SU-DHL-6 (cell line): Measurements from ENCODE around the gene GABRQ.
A peak's percentile ranks its signal among the peaks of the same experiment; 100 is the strongest.

Experiments
- H2AFZ ChIP-seq: fragments of 200-600 bp; sonication (generic); 2 replicates; pipeline ENCODE4 v1.6.1; 2014; ENCODE audit warnings: low read depth, mild to moderate bottlenecking, moderate library complexity, mixed read lengths, antibody characterized with exemption, low read length; ENCODE audit not compliant: severe bottlenecking
- H3F3A ChIP-seq: fragments of 200-600 bp; shearing (Covaris generic); 2 replicates; pipeline ENCODE4 v1.6.0; 2016; ENCODE audit warnings: antibody characterized with exemption, mild to moderate bottlenecking; ENCODE audit not compliant: insufficient read depth
- H3K27ac ChIP-seq: fragments of 200-600 bp; sonication (generic); 2 replicates; pipeline ENCODE4 v1.5.1; 2016; ENCODE audit warnings: low read depth, mild to moderate bottlenecking, low read length, moderate library complexity, mixed read lengths
- H3K27me3 ChIP-seq: fragments of 200-600 bp; sonication (generic), shearing (Covaris generic); 2 replicates; pipeline ENCODE4 v1.6.0; 2014; ENCODE audit warnings: mild to moderate bottlenecking, low read length
- H3K36me3 ChIP-seq: fragments of 200-600 bp; sonication (generic); 2 replicates; pipeline ENCODE4 v1.6.1; 2014; ENCODE audit warnings: mild to moderate bottlenecking, low read length, mixed read lengths
- H3K4me2 ChIP-seq: fragments of 300-600, 200-600 bp; shearing (Covaris generic), sonication (generic); 2 replicates; pipeline ENCODE4 v1.6.0; 2014; ENCODE audit warnings: low read length, low read depth, mild to moderate bottlenecking; ENCODE audit not compliant: poor library complexity, severe bottlenecking
- H3K4me3 ChIP-seq: fragments of 200-600 bp; sonication (generic); 2 replicates; pipeline ENCODE4 v1.5.1; 2014; ENCODE audit warnings: antibody characterized with exemption, low read length, mild to moderate bottlenecking, mixed read lengths; ENCODE audit not compliant: insufficient read depth, poor library complexity, severe bottlenecking
- H3K79me2 ChIP-seq: fragments of 200-600 bp; sonication (generic); 2 replicates; pipeline ENCODE4 v1.6.1; 2014; ENCODE audit warnings: mild to moderate bottlenecking, low read length, moderate library complexity; ENCODE audit not compliant: insufficient read depth
- H3K9ac ChIP-seq: fragments of 200-600 bp; sonication (generic); 2 replicates; pipeline ENCODE4 v1.7.0; 2014; ENCODE audit warnings: mild to moderate bottlenecking, low read length
- H3K9me2 ChIP-seq: fragments of 200-600 bp; sonication (generic); replicated peaks from 2 replicates; pipeline ENCODE4 v1.6.1; 2014; ENCODE audit warnings: low read length; ENCODE audit not compliant: insufficient read depth
- H3K9me3 ChIP-seq: fragments of 200-600 bp; sonication (generic); 2 replicates; pipeline ENCODE4 v1.6.1; 2014; ENCODE audit warnings: low read length, mixed read lengths; ENCODE audit not compliant: insufficient read depth
- H4K20me1 ChIP-seq: fragments of 200-600 bp; sonication (generic); 2 replicates; pipeline ENCODE4 v1.6.1; 2014; ENCODE audit warnings: low read depth, mild to moderate bottlenecking, antibody characterized with exemption, low read length, moderate library complexity, mixed read lengths
- EZH2phosphoT487 ChIP-seq: fragments of 200-600 bp; sonication (generic), shearing (Covaris generic); conservative IDR thresholded peaks from 2 replicates; pipeline ENCODE4 v1.6.1; 2018; ENCODE audit warnings: mild to moderate bottlenecking, antibody characterized with exemption, low read length, moderate library complexity, mixed read lengths
- TF ChIP-seq, protein P1 (sequence below): fragments of 200-600 bp; sonication (generic); IDR thresholded peaks from one replicate; pipeline ENCODE4 v1.5.1; 2017; ENCODE audit warnings: antibody characterized with exemption, mild to moderate bottlenecking, low read length, moderate library complexity; ENCODE audit not compliant: insufficient read depth, poor library complexity, severe bottlenecking

Gene GABRQ

GRCh38 chrX:152656087-152656486 is 18.4 kb downstream of the GABRQ start:
- H3K79me2 ChIP-seq = no peaks in the 10 kb centered on the region

GRCh38 chrX:152656890-152657289 is 19.2 kb downstream of the GABRQ start:
- TF ChIP-seq, protein P1, sequence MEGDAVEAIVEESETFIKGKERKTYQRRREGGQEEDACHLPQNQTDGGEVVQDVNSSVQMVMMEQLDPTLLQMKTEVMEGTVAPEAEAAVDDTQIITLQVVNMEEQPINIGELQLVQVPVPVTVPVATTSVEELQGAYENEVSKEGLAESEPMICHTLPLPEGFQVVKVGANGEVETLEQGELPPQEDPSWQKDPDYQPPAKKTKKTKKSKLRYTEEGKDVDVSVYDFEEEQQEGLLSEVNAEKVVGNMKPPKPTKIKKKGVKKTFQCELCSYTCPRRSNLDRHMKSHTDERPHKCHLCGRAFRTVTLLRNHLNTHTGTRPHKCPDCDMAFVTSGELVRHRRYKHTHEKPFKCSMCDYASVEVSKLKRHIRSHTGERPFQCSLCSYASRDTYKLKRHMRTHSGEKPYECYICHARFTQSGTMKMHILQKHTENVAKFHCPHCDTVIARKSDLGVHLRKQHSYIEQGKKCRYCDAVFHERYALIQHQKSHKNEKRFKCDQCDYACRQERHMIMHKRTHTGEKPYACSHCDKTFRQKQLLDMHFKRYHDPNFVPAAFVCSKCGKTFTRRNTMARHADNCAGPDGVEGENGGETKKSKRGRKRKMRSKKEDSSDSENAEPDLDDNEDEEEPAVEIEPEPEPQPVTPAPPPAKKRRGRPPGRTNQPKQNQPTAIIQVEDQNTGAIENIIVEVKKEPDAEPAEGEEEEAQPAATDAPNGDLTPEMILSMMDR = no peak
- TF ChIP-seq EZH2phosphoT487 = no peak
- Histone ChIP-seq H3K79me2 (no peaks in the 10 kb centered on the region), H3K4me3 (no peak overlapping the region)

More at GRCh38 chrX:152656087-152656486, 18.4 kb downstream of the GABRQ start:
- Histone ChIP-seq H3K9me2 (no peaks in the 10 kb centered on the region), H3K9me3 (no peaks in the 10 kb centered on the region), H3K4me3 (no peak overlapping the region), H3K4me2 (no peak overlapping the region), H3K9ac (no peak overlapping the region), H3K27ac (no peak overlapping the region), H3K27me3 (no peaks in the 10 kb centered on the region), H2AFZ (no peak overlapping the region), H3K36me3 (no peaks in the 10 kb centered on the region), H3F3A (no peaks in the 10 kb centered on the region), H4K20me1 (no peaks in the 10 kb centered on the region)
- TF ChIP-seq, protein P1 = no peak
- TF ChIP-seq EZH2phosphoT487 = no peak

DNA sequence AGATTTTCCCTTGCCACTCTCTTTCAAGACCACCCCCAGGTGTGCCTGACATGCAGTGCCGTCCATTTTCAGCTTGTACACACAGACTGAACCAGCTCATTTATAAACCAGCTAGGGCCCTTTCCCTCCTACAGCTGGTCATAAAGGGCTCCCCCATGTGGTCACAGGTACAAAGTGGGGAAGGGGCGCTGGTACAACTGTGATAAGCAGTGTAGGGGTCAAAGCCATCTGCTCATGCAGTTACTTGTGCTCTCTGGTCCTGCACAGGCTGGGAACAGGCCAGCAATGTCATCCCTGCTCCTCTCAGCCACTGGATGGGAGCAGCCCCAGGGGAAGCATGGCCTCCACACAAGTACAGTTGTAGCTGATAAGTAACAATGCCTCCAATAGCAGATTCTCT is 20.6 kb downstream of the GABRQ start:
- no peak overlapping the region for H3K27ac ChIP-seq
- no peaks in the 10 kb centered on the region for H3K27me3 ChIP-seq
- no peak overlapping the region for H3K4me3 ChIP-seq
- H3F3A ChIP-seq = no peaks in the 10 kb centered on the region
- no peak overlapping the region for H3K4me2 ChIP-seq
- H3K79me2 ChIP-seq = no peaks in the 10 kb centered on the region
- no peak for TF ChIP-seq EZH2phosphoT487
- TF ChIP-seq, protein P1 = peak; percentile 12
- H3K9me2 ChIP-seq = no peaks in the 10 kb centered on the region
- H3K36me3 ChIP-seq = no peaks in the 10 kb centered on the region
- H3K9ac ChIP-seq = no peak overlapping the region
- H3K9me3 ChIP-seq = no peaks in the 10 kb centered on the region
- no peak overlapping the region for H2AFZ ChIP-seq
- no peaks in the 10 kb centered on the region for H4K20me1 ChIP-seq

More at GRCh38 chrX:152656890-152657289, 19.2 kb downstream of the GABRQ start:
- no peaks in the 10 kb centered on the region for H3K36me3 ChIP-seq
- H3K27me3 ChIP-seq = no peaks in the 10 kb centered on the region
- no peaks in the 10 kb centered on the region for H4K20me1 ChIP-seq
- no peak overlapping the region for H3K4me2 ChIP-seq
- no peaks in the 10 kb centered on the region for H3K9me2 ChIP-seq
- H3K9ac ChIP-seq = no peak overlapping the region
- no peaks in the 10 kb centered on the region for H3F3A ChIP-seq
- H3K9me3 ChIP-seq = no peaks in the 10 kb centered on the region
- H3K27ac ChIP-seq = no peak overlapping the region
- H2AFZ ChIP-seq = no peak overlapping the region
